ENCODE measurements around the gene SCG2.

- TF ChIP-seq, protein P1, sequence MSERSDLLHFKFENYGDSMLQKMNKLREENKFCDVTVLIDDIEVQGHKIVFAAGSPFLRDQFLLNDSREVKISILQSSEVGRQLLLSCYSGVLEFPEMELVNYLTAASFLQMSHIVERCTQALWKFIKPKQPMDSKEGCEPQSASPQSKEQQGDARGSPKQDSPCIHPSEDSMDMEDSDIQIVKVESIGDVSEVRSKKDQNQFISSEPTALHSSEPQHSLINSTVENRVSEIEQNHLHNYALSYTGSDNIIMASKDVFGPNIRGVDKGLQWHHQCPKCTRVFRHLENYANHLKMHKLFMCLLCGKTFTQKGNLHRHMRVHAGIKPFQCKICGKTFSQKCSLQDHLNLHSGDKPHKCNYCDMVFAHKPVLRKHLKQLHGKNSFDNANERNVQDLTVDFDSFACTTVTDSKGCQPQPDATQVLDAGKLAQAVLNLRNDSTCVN (tag by site-specific recombination; optimal IDR thresholded peaks at IDR 0.05), result no peak
- TF ChIP-seq, protein P2, sequence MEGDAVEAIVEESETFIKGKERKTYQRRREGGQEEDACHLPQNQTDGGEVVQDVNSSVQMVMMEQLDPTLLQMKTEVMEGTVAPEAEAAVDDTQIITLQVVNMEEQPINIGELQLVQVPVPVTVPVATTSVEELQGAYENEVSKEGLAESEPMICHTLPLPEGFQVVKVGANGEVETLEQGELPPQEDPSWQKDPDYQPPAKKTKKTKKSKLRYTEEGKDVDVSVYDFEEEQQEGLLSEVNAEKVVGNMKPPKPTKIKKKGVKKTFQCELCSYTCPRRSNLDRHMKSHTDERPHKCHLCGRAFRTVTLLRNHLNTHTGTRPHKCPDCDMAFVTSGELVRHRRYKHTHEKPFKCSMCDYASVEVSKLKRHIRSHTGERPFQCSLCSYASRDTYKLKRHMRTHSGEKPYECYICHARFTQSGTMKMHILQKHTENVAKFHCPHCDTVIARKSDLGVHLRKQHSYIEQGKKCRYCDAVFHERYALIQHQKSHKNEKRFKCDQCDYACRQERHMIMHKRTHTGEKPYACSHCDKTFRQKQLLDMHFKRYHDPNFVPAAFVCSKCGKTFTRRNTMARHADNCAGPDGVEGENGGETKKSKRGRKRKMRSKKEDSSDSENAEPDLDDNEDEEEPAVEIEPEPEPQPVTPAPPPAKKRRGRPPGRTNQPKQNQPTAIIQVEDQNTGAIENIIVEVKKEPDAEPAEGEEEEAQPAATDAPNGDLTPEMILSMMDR (tag by site-specific recombination; IDR thresholded peaks at IDR 0.05), result no peak
- TF ChIP-seq ZNF529 (tag by site-specific recombination; IDR thresholded peaks at IDR 0.05; ENCODE audit: insufficient replicate concordance) (no peak), ZNF311 (tag by site-specific recombination; IDR thresholded peaks at IDR 0.05; ENCODE audit: borderline replicate concordance) (no peak), ZEB2 (tag by site-specific recombination; IDR thresholded peaks at IDR 0.05) (no peak), ZBTB8A (tag by site-specific recombination; IDR thresholded peaks at IDR 0.05) (no peak), ZNF747 (tag by site-specific recombination; IDR thresholded peaks at IDR 0.05) (no peak), ZNF785 (tag by site-specific recombination; IDR thresholded peaks at IDR 0.05) (no peak), ZNF266 (tag by site-specific recombination; IDR thresholded peaks at IDR 0.05; ENCODE audit: low read depth) (no peak), ZNF544 (tag by site-specific recombination; IDR thresholded peaks at IDR 0.05) (no peak), ZBTB7A (tag by site-specific recombination; IDR thresholded peaks at IDR 0.05; ENCODE audit: low read depth) (no peak), ZNF24 (tag by site-specific recombination; IDR thresholded peaks at IDR 0.05) (no peak)
- TF ChIP-seq, protein P3, sequence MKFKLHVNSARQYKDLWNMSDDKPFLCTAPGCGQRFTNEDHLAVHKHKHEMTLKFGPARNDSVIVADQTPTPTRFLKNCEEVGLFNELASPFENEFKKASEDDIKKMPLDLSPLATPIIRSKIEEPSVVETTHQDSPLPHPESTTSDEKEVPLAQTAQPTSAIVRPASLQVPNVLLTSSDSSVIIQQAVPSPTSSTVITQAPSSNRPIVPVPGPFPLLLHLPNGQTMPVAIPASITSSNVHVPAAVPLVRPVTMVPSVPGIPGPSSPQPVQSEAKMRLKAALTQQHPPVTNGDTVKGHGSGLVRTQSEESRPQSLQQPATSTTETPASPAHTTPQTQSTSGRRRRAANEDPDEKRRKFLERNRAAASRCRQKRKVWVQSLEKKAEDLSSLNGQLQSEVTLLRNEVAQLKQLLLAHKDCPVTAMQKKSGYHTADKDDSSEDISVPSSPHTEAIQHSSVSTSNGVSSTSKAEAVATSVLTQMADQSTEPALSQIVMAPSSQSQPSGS (tag by site-specific recombination; IDR thresholded peaks at IDR 0.05; ENCODE audit: low read depth), result no peak
Measured at GRCh38 chr2:223585666-223586065, 16.5 kb downstream of the SCG2 start.

Data from HEK293 (cell line).